H1 (cell line): ENCODE results near the gene TNS1. TPM values are rescaled to one million over a fixed set of nuclear protein-coding genes. Genes with fewer than 3 reads are reported as not detected.

ENCODE experiments used
- CTCF ChIA-PET: fragments of 300-600 bp; sonication (Branson Sonifier 250); formaldehyde crosslinking; loops from one replicate; lab custom pipeline; 2021; ENCODE audit not compliant: partially characterized antibody; lab: Charles Lee
- POLR2A ChIA-PET: fragments of 300-600 bp; sonication (Branson Sonifier 250); formaldehyde crosslinking; loops from one replicate; lab custom pipeline; 2021; ENCODE audit warnings: inconsistent platforms; ENCODE audit not compliant: partially characterized antibody; lab: Charles Lee
- DNase-seq, 2 experiments: peaks; one replicate each; pipeline versions ENCODE4 v3.0.0 to v3.0.0-alpha.2; 2010 to 2022; ENCODE audit warnings: low spot score in 2 of 2, low read depth in 1 of 2, mixed read lengths in 1 of 2
- FAIRE-seq: peaks from 2 replicates; lab custom pipeline; 2011; peaks lifted over from hg19 to GRCh38; lab: Jason Lieb, UNC
- H2AFZ ChIP-seq: 2 replicates; pipeline ENCODE4 v1.8.1; 2012; ENCODE audit warnings: low read length, inconsistent platforms
- H2AK5ac ChIP-seq: 2 replicates; pipeline ENCODE4 v1.6.1; 2013; ENCODE audit warnings: low read depth, low read length
- H2BK120ac ChIP-seq: replicated peaks from 2 replicates; pipeline ENCODE3; 2013; ENCODE audit warnings: low read depth, low read length, inconsistent platforms
- H2BK12ac ChIP-seq: 2 replicates; pipeline ENCODE4 v1.6.1; 2013; ENCODE audit warnings: low read depth, low read length
- H2BK15ac ChIP-seq: 2 replicates; pipeline ENCODE4 v1.6.1; 2013; ENCODE audit warnings: low read length
- H2BK20ac ChIP-seq: 2 replicates; pipeline ENCODE4 v1.6.1; 2013; ENCODE audit warnings: low read length
- H2BK5ac ChIP-seq: 2 replicates; pipeline ENCODE4 v1.6.1; 2013; ENCODE audit warnings: low read depth, low read length
- H3K14ac ChIP-seq: 2 replicates; pipeline ENCODE4 v1.6.1; 2013; ENCODE audit warnings: inconsistent platforms; ENCODE audit not compliant: insufficient read length
- H3K18ac ChIP-seq: 2 replicates; pipeline ENCODE4 v1.6.1; 2013; ENCODE audit warnings: low read length; ENCODE audit errors: extremely low read depth
- H3K23ac ChIP-seq: 2 replicates; pipeline ENCODE4 v1.6.1; 2013; ENCODE audit warnings: inconsistent platforms; ENCODE audit not compliant: insufficient read length
- H3K23me2 ChIP-seq: 2 replicates; pipeline ENCODE4 v1.6.1; 2013; ENCODE audit warnings: low read depth, low read length
- H3K27ac ChIP-seq: 2 replicates; pipeline ENCODE4 v1.6.1; 2011; ENCODE audit warnings: low read depth, low read length, inconsistent platforms
- H3K27me3 ChIP-seq, 4 experiments: replicated peaks in 1 of 4; 1 replicate in 1 of 4; 2 replicates in 3 of 4; pipeline versions ENCODE4 v1.6.1 to v1.8.1; 2011 to 2013; ENCODE audit warnings: low read length in 3 of 4, mild to moderate bottlenecking in 3 of 4, inconsistent platforms in 2 of 4, mixed read lengths in 2 of 4, moderate library complexity in 1 of 4; ENCODE audit not compliant: control insufficient read depth in 3 of 4, insufficient read depth in 3 of 4; ENCODE audit errors: extremely low read depth in 1 of 4
- H3K36me3 ChIP-seq, 4 experiments: 2 replicates each; pipeline versions ENCODE4 v1.6.1 to v1.8.1; 2011 to 2013; ENCODE audit warnings: mild to moderate bottlenecking in 4 of 4, low read length in 3 of 4, moderate library complexity in 2 of 4, control low read depth in 1 of 4, inconsistent platforms in 1 of 4; ENCODE audit not compliant: insufficient read depth in 4 of 4, control insufficient read depth in 2 of 4
- H3K4ac ChIP-seq: replicated peaks from 2 replicates; pipeline ENCODE3; 2013; ENCODE audit warnings: low read length, low read depth, mixed read lengths, inconsistent platforms; ENCODE audit not compliant: insufficient read length
- H3K4me1 ChIP-seq, 4 experiments: replicated peaks in 1 of 4; 1 replicate in 1 of 4; 2 replicates in 3 of 4; pipeline versions ENCODE4 v1.6.1 to v1.8.1; 2011 to 2013; ENCODE audit warnings: low read length in 3 of 4, inconsistent platforms in 2 of 4, mixed read lengths in 1 of 4; ENCODE audit not compliant: insufficient read depth in 4 of 4, control insufficient read depth in 3 of 4
- H3K4me2 ChIP-seq, 2 experiments: 2 replicates each; pipeline versions ENCODE4 v1.6.1 to v1.8.1; 2011 to 2013; ENCODE audit warnings: low read depth in 2 of 2, low read length in 2 of 2, control low read depth in 1 of 2, inconsistent platforms in 1 of 2, mild to moderate bottlenecking in 1 of 2; ENCODE audit not compliant: insufficient read depth in 1 of 2
- H3K4me3 ChIP-seq, 4 experiments: fragments of 200-600, 300-600 bp in 1 of 4; sonication (generic), shearing (Covaris generic), sonication (Bioruptor Twin) in 1 of 4; 2 replicates each; pipeline versions ENCODE4 v1.5.1 to v1.8.1; 2011 to 2016; ENCODE audit warnings: low read length in 4 of 4, low read depth in 3 of 4, control low read depth in 2 of 4, inconsistent platforms in 2 of 4, mild to moderate bottlenecking in 2 of 4, mixed read lengths in 1 of 4, moderate library complexity in 1 of 4; ENCODE audit not compliant: insufficient read depth in 2 of 4; ENCODE audit errors: extremely low read depth in 1 of 4
- H3K56ac ChIP-seq: replicated peaks from 2 replicates; pipeline ENCODE3; 2013; ENCODE audit warnings: low read depth, mild to moderate bottlenecking, mixed read lengths, low read length, inconsistent platforms; ENCODE audit not compliant: insufficient read length
- H3K79me1 ChIP-seq: 2 replicates; pipeline ENCODE4 v1.6.1; 2013; ENCODE audit warnings: low read depth, low read length, control low read depth
- H3K79me2 ChIP-seq, 2 experiments: 2 replicates each; pipeline versions ENCODE4 v1.6.1 to v1.8.1; 2012 to 2013; ENCODE audit warnings: low read length in 2 of 2, mild to moderate bottlenecking in 2 of 2, inconsistent platforms in 1 of 2; ENCODE audit not compliant: insufficient read depth in 2 of 2, control insufficient read depth in 1 of 2
- H3K9ac ChIP-seq, 4 experiments: replicated peaks in 1 of 4; 1 replicate in 1 of 4; 2 replicates in 3 of 4; pipeline versions ENCODE4 v1.6.1 to v1.8.1; 2011 to 2013; ENCODE audit warnings: low read depth in 3 of 4, low read length in 3 of 4, control low read depth in 2 of 4, mild to moderate bottlenecking in 2 of 4, moderate library complexity in 2 of 4, inconsistent platforms in 1 of 4; ENCODE audit errors: extremely low read depth in 1 of 4
- H3K9me3 ChIP-seq, 2 experiments: 2 replicates each; pipeline versions ENCODE4 v1.6.1 to v1.8.1; 2012 to 2013; ENCODE audit warnings: mild to moderate bottlenecking in 2 of 2, moderate library complexity in 2 of 2, control low read depth in 1 of 2, inconsistent platforms in 1 of 2, low read depth in 1 of 2, low read length in 1 of 2, mixed read lengths in 1 of 2; ENCODE audit not compliant: insufficient read depth in 2 of 2
- H4K20me1 ChIP-seq, 2 experiments: replicated peaks in 1 of 2; 2 replicates each; pipeline versions ENCODE3 to v1.8.1; 2011 to 2013; ENCODE audit warnings: inconsistent platforms in 2 of 2, low read length in 2 of 2, mild to moderate bottlenecking in 1 of 2; ENCODE audit not compliant: insufficient read depth in 2 of 2, control insufficient read depth in 1 of 2
- H4K5ac ChIP-seq: 2 replicates; pipeline ENCODE4 v1.6.1; 2013; ENCODE audit warnings: low read length, low read depth, mixed read lengths, inconsistent platforms; ENCODE audit not compliant: insufficient read length
- H4K8ac ChIP-seq: 2 replicates; pipeline ENCODE4 v1.8.0; 2013; ENCODE audit warnings: mild to moderate bottlenecking, moderate library complexity, low read length, inconsistent platforms; ENCODE audit not compliant: insufficient read depth; ENCODE audit errors: extremely low read depth
- H4K91ac ChIP-seq: replicated peaks from 2 replicates; pipeline ENCODE3; 2013; ENCODE audit warnings: low read length, mixed read lengths, inconsistent platforms; ENCODE audit not compliant: insufficient read length
- BACH1 ChIP-seq: IDR thresholded peaks from 2 replicates; pipeline ENCODE4 v1.6.1; 2012; ENCODE audit warnings: low read length, improper control_type of control experiment
- BCL11A ChIP-seq, 2 experiments: IDR thresholded peaks; one replicate each; pipeline ENCODE4 v1.6.1; 2011; ENCODE audit warnings: low read depth in 2 of 2, low read length in 2 of 2, mild to moderate bottlenecking in 2 of 2
- BRCA1 ChIP-seq: IDR thresholded peaks from 2 replicates; pipeline ENCODE4 v1.6.1; 2012; ENCODE audit warnings: low read depth, low read length, improper control_type of control experiment
- CBX5 ChIP-seq: fragments of 300-800, 300-1000 bp; sonication (generic); IDR thresholded peaks from 2 replicates; pipeline ENCODE4 v1.7.1; 2016; ENCODE audit warnings: antibody characterized with exemption, low read length, low read depth
- CHD2 ChIP-seq: IDR thresholded peaks from 2 replicates; pipeline ENCODE4 v1.6.1; 2012; ENCODE audit warnings: low read length, improper control_type of control experiment
- CTBP2 ChIP-seq: IDR thresholded peaks from 2 replicates; pipeline ENCODE4 v1.7.0; 2011; ENCODE audit warnings: borderline replicate concordance, mild to moderate bottlenecking, moderate library complexity, mixed read lengths, low read length; ENCODE audit not compliant: insufficient read depth, insufficient read length
- FOSL1 ChIP-seq: IDR thresholded peaks from 2 replicates; pipeline ENCODE4 v1.6.1; 2011; ENCODE audit warnings: mild to moderate bottlenecking, low read depth, low read length, moderate library complexity; ENCODE audit not compliant: insufficient read depth
- GTF2F1 ChIP-seq: IDR thresholded peaks from 2 replicates; pipeline ENCODE4 v1.6.1; 2012; ENCODE audit warnings: low read depth, low read length, improper control_type of control experiment, borderline replicate concordance
- HDAC6 ChIP-seq: IDR thresholded peaks from one replicate; pipeline ENCODE4 v1.7.1; 2012; ENCODE audit warnings: low read depth, mild to moderate bottlenecking, inconsistent platforms, low read length, moderate library complexity
- KDM1A ChIP-seq: fragments of 200-600, 300-600 bp; sonication (generic); IDR thresholded peaks from 2 replicates; pipeline ENCODE4 v1.7.1; 2016; ENCODE audit warnings: mild to moderate bottlenecking, low read length, borderline replicate concordance
- RBBP5 ChIP-seq: IDR thresholded peaks from 2 replicates; pipeline ENCODE4 v1.7.1; 2012; ENCODE audit warnings: low read depth, mild to moderate bottlenecking, inconsistent platforms, low read length, moderate library complexity, borderline replicate concordance
- RNF2 ChIP-seq: fragments of 200-900, 300-1000 bp; sonication (generic); IDR thresholded peaks from 2 replicates; pipeline ENCODE4 v1.7.1; 2016; ENCODE audit warnings: borderline replicate concordance, low read depth, mild to moderate bottlenecking, antibody characterized with exemption, low read length; ENCODE audit not compliant: poor library complexity, severe bottlenecking; ENCODE audit errors: missing control alignments
- RXRA ChIP-seq: IDR thresholded peaks from 2 replicates; pipeline ENCODE4 v1.6.1; 2011; ENCODE audit warnings: low read depth, mild to moderate bottlenecking, low read length, moderate library complexity; ENCODE audit not compliant: insufficient read depth
- SRF ChIP-seq: IDR thresholded peaks from 2 replicates; pipeline ENCODE4 v1.6.1; 2011; ENCODE audit warnings: mild to moderate bottlenecking, low read depth, low read length, moderate library complexity
- WGBS, 2 experiments: shearing (Covaris generic) in 1 of 2; methylation state at CpG; one replicate each; pipeline versions ENCODE4 v1.1.6 to v1.1.7; 2013 to 2015; ENCODE audit warnings: low lambda C conversion rate in 2 of 2, mixed read lengths in 2 of 2, inconsistent platforms in 1 of 2, low coverage in 1 of 2, missing lambda C conversion rate in 1 of 2; ENCODE audit not compliant: insufficient replicate concordance in 2 of 2, insufficient coverage in 1 of 2, insufficient read length in 1 of 2; ENCODE audit errors: extremely low coverage in 1 of 2, missing lambda C conversion rate in 1 of 2; 5-methylcytosine and 5-hydroxymethylcytosine counted together
- polyA plus RNA-seq, 7 experiments: library from polyadenylated mRNA; depleted of rRNA in 3 of 7; stranded (reverse) in 5 of 7; unstranded in 2 of 7; fragments of >200 nt in 5 of 7; fragments of 200-250 nt in 2 of 7; gene quantifications; 1 replicate in 5 of 7; 2 replicates in 1 of 7; 4 replicates in 1 of 7; pipeline versions ENCODE4 v1.2.1 to v1.2.3, GENCODE V29; 2011 to 2013; ENCODE audit warnings: missing spikeins in 2 of 7, mixed read lengths in 2 of 7
- total RNA-seq: library from RNA; stranded (reverse); fragmentation: NEBNext Ultra II Directional; extraction: Animal tissue kit (Norgen Biotek cat#: 25700); gene quantifications from 2 replicates; pipeline ENCODE4 v1.2.1, GENCODE V29; 2021

Gene TNS1
- total and polyA plus RNA-seq, 2 of the 8 experiments (the other 6 are each of a cell fraction or from before 2014, with no cell fraction given), result 1.5 to 5.1 TPM

DNA sequence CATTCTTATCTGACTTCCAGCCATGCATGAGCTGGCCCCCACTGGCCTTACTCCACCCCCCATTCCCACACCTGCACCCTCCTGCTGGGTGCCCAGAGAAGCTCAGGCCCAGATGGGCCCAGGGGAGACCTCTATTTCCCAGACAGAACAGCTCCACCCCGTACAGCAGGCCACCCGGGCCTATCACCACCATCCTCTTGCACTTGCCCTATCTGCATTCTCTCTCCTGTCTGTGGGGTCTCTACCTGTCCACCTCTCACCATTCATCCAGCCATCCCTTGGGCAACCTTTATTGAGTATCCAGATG, 25.3 kb upstream of the TNS1 start:
- WGBS, 2 experiments, result 87% methylated on average over 2 of the region's 2 CpGs; no CpG with 5 or more reads in 1 of the 2 experiments
- CTCF ChIA-PET, result interaction anchor here (0.7 to 3.3 kb wide), 13 partner anchors 11 to 1120 kb away, joined by 3 to 12 read pairs (median 3); partner anchors contain the start of gene RUFY4
- no peaks in the 10 kb centered on the region for H3K79me2 ChIP-seq
- no peak overlapping the region for H3K14ac ChIP-seq
- H3K18ac ChIP-seq, result no peak overlapping the region
- no peak overlapping the region for H4K5ac ChIP-seq
- 0 out of 2 replicates have a peak overlapping the region, but pooled peaks have one; percentile 25 for H2BK15ac ChIP-seq
- peaks cover 0 to 10% (median 3%) of the 10 kb centered on the region in 4 experiments; a peak in 6 of 7 replicates for H3K4me1 ChIP-seq
- no peak overlapping the region for H3K23ac ChIP-seq
- no peak for TF ChIP-seq FOSL1
- no peak for TF ChIP-seq RNF2
- no peak for TF ChIP-seq HDAC6
- no peak for TF ChIP-seq CHD2
- no peak for TF ChIP-seq RBBP5
- no peak for TF ChIP-seq CTBP2
- no peak for TF ChIP-seq RXRA
- no peak for TF ChIP-seq KDM1A
- no peak for TF ChIP-seq CBX5
- no peak for TF ChIP-seq BCL11A (IDR thresholded peaks at IDR 0.05; ENCODE audit: low read depth in 2 of 2, low read length in 2 of 2)
- TF ChIP-seq BACH1, result no peak
- TF ChIP-seq BRCA1, result no peak
- TF ChIP-seq SRF, result no peak
- TF ChIP-seq GTF2F1, result no peak
- H3K9me3 ChIP-seq, result no peaks in the 10 kb centered on the region
- POLR2A ChIA-PET, result interaction anchor here (1.0 to 1.1 kb wide), 2 partner anchors 29 to 254 kb away, joined by 3 read pairs; no protein-coding TSS in a partner anchor
- no peak overlapping the region for H3K4ac ChIP-seq
- H3K79me1 ChIP-seq, result no peaks in the 10 kb centered on the region
- no peak overlapping the region for H3K4me2 ChIP-seq
- H4K91ac ChIP-seq, result no peak overlapping the region
- H2BK12ac ChIP-seq, result no peak overlapping the region
- peaks cover 0 to 8% of the 10 kb centered on the region in 2 experiments for H4K20me1 ChIP-seq
- H2BK120ac ChIP-seq, result no peak overlapping the region
- H3K56ac ChIP-seq, result no peak overlapping the region
- H3K9ac ChIP-seq, result no peak overlapping the region
- no peak overlapping the region for H4K8ac ChIP-seq
- H2BK20ac ChIP-seq, result no peak overlapping the region
- no peak overlapping the region for H2AK5ac ChIP-seq
- H3K36me3 ChIP-seq, result no peaks in the 10 kb centered on the region
- H3K4me3 ChIP-seq, result no peak overlapping the region
- no peak for FAIRE-seq
- H3K27ac ChIP-seq, result no peak overlapping the region
- H3K27me3 ChIP-seq, result peaks cover 0 to 9% (median 8%) of the 10 kb centered on the region in 4 experiments; a peak in 6 of 7 replicates
- no peak overlapping the region for H2BK5ac ChIP-seq
- peaks cover 6% of the 10 kb centered on the region; the same call in 1 of the 2 replicates for H3K23me2 ChIP-seq
- no peak overlapping the region for H2AFZ ChIP-seq
- DNase-seq, result no peak
